A549 (cell line): ENCODE data around the gene TRIM8. TPM values are rescaled to one million over a fixed set of nuclear protein-coding genes. Genes with fewer than 3 reads are reported as not detected.
A peak's percentile ranks its signal among the peaks of the same experiment; 100 is the strongest.

Experiments
- ATAC-seq, 2 experiments: fragments of 200-7000 bp in 1 of 2; fragments of >200 bp in 1 of 2; cut with Nextera tagmentation in 1 of 2; cut with Tn5 transposase in 1 of 2; 3 replicates each; pipeline versions ENCODE4 v1.8.0 to v1.9.1; 2018 to 2020; ENCODE audit warnings: mild to moderate bottlenecking in 1 of 2, moderate library complexity in 1 of 2
- CTCF ChIA-PET: fragments of 300-600 bp; sonication (Branson Sonifier 250); formaldehyde crosslinking; extraction: SDS; loops from one replicate; lab custom pipeline; 2021; ENCODE audit warnings: antibody characterized with exemption, inconsistent platforms; lab: Yijun Ruan, JAX
- POLR2A ChIA-PET: fragments of 350-600 bp; formaldehyde crosslinking; extraction: SDS; loops from one replicate; lab custom pipeline; 2021; ENCODE audit warnings: antibody characterized with exemption, inconsistent platforms; lab: Yijun Ruan, JAX
- DNase-seq, 2 experiments: peaks; one replicate each; pipeline versions ENCODE4 v3.0.0 to v3.0.0-alpha.2; 2011 to 2016; ENCODE audit warnings: low read depth in 1 of 2, low spot score in 1 of 2
- FAIRE-seq: peaks from 2 replicates; lab custom pipeline; 2011; peaks lifted over from hg19 to GRCh38; lab: Jason Lieb, UNC
- H3K27ac ChIP-seq, 2 experiments: fragments of >200 bp; sonication (Bioruptor Twin); formaldehyde crosslinking; 3 replicates each; pipeline ENCODE4 v1.5.1; 2016 to 2017
- H3K4me1 ChIP-seq: fragments of >200 bp; sonication (Bioruptor Twin); formaldehyde crosslinking; 3 replicates; pipeline ENCODE4 v1.6.1; 2016
- H3K4me2 ChIP-seq: fragments of >200 bp; sonication (Bioruptor Twin); formaldehyde crosslinking; 3 replicates; pipeline ENCODE4 v1.6.1; 2016
- H3K4me3 ChIP-seq: fragments of >200 bp; sonication (Bioruptor Twin); formaldehyde crosslinking; 3 replicates; pipeline ENCODE4 v1.5.1; 2016
- H3K9me3 ChIP-seq: fragments of >200 bp; sonication (Bioruptor Twin); formaldehyde crosslinking; 3 replicates; pipeline ENCODE4 v1.6.1; 2016
- ATOH8 ChIP-seq: fragments of 250-450 bp; sonication (Bioruptor Pico); IDR thresholded peaks from 2 replicates; pipeline ENCODE4 v1.5.0; 2020; ENCODE audit warnings: low read depth, mild to moderate bottlenecking, moderate library complexity
- ESRRA ChIP-seq: fragments of 150-350 bp; IDR thresholded peaks from 2 replicates; pipeline ENCODE4 v1.6.1; 2014; ENCODE audit warnings: mild to moderate bottlenecking, low read length, borderline replicate concordance
- GATA3 ChIP-seq: IDR thresholded peaks from 2 replicates; pipeline ENCODE4 v1.6.1; 2012; ENCODE audit warnings: borderline replicate concordance
- NPAS2 ChIP-seq: fragments of 250-450 bp; sonication (Bioruptor Pico); IDR thresholded peaks from 2 replicates; pipeline ENCODE4 v1.8.0; 2022; ENCODE audit warnings: mild to moderate bottlenecking, moderate library complexity, borderline replicate concordance
- NR3C1 ChIP-seq: fragments of >200 bp; sonication (Bioruptor Twin); formaldehyde crosslinking; IDR thresholded peaks from 3 replicates; pipeline ENCODE4 v1.6.1; 2017
- PHF8 ChIP-seq: fragments of 200-600 bp; sonication (generic); IDR thresholded peaks from 2 replicates; pipeline ENCODE4 v1.6.1; 2016; ENCODE audit warnings: low read depth, mild to moderate bottlenecking, antibody characterized with exemption, moderate library complexity, borderline replicate concordance
- POLR2A ChIP-seq: IDR thresholded peaks from 2 replicates; pipeline ENCODE4 v1.6.1; 2012; ENCODE audit warnings: mild to moderate bottlenecking, low read length
- RAD21 ChIP-seq, 2 experiments: fragments of >200 bp in 1 of 2; sonication (Bioruptor Twin) in 1 of 2; formaldehyde crosslinking in 1 of 2; IDR thresholded peaks in 1 of 2; conservative IDR thresholded peaks in 1 of 2; 2 replicates in 1 of 2; 3 replicates in 1 of 2; pipeline ENCODE4 v1.6.1; 2012 to 2018; ENCODE audit warnings: inconsistent platforms in 1 of 2
- RCOR1 ChIP-seq: fragments of 150-350 bp; IDR thresholded peaks from 2 replicates; pipeline ENCODE4 v1.6.1; 2014; ENCODE audit warnings: antibody characterized with exemption, low read length, low read depth
- RFX5 ChIP-seq: fragments of 450-650 bp; IDR thresholded peaks from 2 replicates; pipeline ENCODE4 v1.7.1; 2014; ENCODE audit warnings: antibody characterized with exemption, mild to moderate bottlenecking, moderate library complexity
- RNF2 ChIP-seq: fragments of 200-600 bp; sonication (generic); IDR thresholded peaks from 2 replicates; pipeline ENCODE4 v1.6.1; 2016; ENCODE audit warnings: low read depth, mild to moderate bottlenecking, antibody characterized with exemption, moderate library complexity, borderline replicate concordance
- ZC3H11A ChIP-seq: fragments of 450-650 bp; IDR thresholded peaks from 2 replicates; pipeline ENCODE4 v1.6.1; 2014; ENCODE audit warnings: antibody characterized with exemption, mild to moderate bottlenecking
- WGBS: methylation state at CpG from one replicate; pipeline ENCODE4 v1.1.6; 2017; ENCODE audit errors: missing lambda C conversion rate; 5-methylcytosine and 5-hydroxymethylcytosine counted together
- polyA minus RNA-seq: library from RNA; depleted of rRNA, polyadenylated mRNA; stranded (reverse); fragments of >200 nt; gene quantifications from 2 replicates; pipeline ENCODE4 v1.2.3, GENCODE V29; 2011; rRNA and poly(A)+ RNA removed
- polyA plus RNA-seq, 4 experiments: library from polyadenylated mRNA; depleted of rRNA in 3 of 4; stranded (reverse); fragments of >200 nt; fragmentation: RNase III in 1 of 4; extraction: RNeasy Plus Mini Kit Qiagen cat#74134 plus additional on column Dnase treatment in 1 of 4; gene quantifications; 2 replicates in 3 of 4; 3 replicates in 1 of 4; pipeline ENCODE4 v1.2.3, GENCODE V29; 2011 to 2017
- TF ChIP-seq, protein P1 (sequence below): IDR thresholded peaks from 2 replicates; pipeline ENCODE4 v1.6.1; 2012; ENCODE audit warnings: low read depth, borderline replicate concordance

Gene TRIM8
- polyA plus RNA-seq (2011; rRNA removed), result 26.6 and 32.5 TPM in 2 replicates
- 40.1 and 46.5 TPM in 2 replicates for polyA plus RNA-seq (2012; cell fraction: cytosol; rRNA removed)
- 35.8 and 42.5 TPM in 2 replicates for polyA plus RNA-seq (2012; cell fraction: nucleus; rRNA removed)
- 21.1 to 22.8 TPM (median 21.2 TPM) in 3 replicates for polyA plus RNA-seq (2017; fragmentation: RNase III; extraction: RNeasy Plus Mini Kit Qiagen cat#74134 plus additional on column Dnase treatment)
- polyA minus RNA-seq, result 15.5 and 25.4 TPM in 2 replicates

- TF ChIP-seq POLR2A (peak; percentile 31), ATOH8 (CRISPR knock-in tag) (no peak)
- FAIRE-seq, result no peak
- Histone ChIP-seq H3K4me3 (peak within 1 kb of the TSS; percentile 94), H3K4me1 (peaks cover 10% of the 10 kb centered on the region), H3K9me3 (no peaks in the 10 kb centered on the region), H3K4me2 (peak within 1 kb of the TSS; percentile 99), H3K27ac (peak within 1 kb of the TSS; percentile 98)
- ATAC-seq, result peak; percentile 24 to 26
- CTCF ChIA-PET, result interaction anchor here (0.6 to 3.8 kb wide), 31 partner anchors 9 to 655 kb away, joined by 3 to 38 read pairs (median 4); partner anchors contain the start of genes ACTR1A, ARL3, SFXN2 and SUFU
- POLR2A ChIA-PET, result interaction anchor here (1.0 to 2.5 kb wide), 5 partner anchors 11 to 142 kb away, joined by 3 to 15 read pairs (median 5); partner anchors contain the start of genes ACTR1A, ARL3 and SFXN2
- 0% methylated on average over 7 of the region's 80 CpGs for WGBS
- DNase-seq, result peak; percentile 51 to 61
Observed at GRCh38 chr10:102644066-102644645, at the start of gene TRIM8. TSS of gene TRIM8 (plus strand) at chr10:102644479. CDS start at chr10:102644618, 139 bp downstream.

GRCh38 chr10:102595293-102595692, 49.0 kb upstream of the TRIM8 start:
- ChIA-PET POLR2A (interaction anchor here (1.1 kb wide), 1 partner anchor 12 kb away, joined by 3 read pairs; no protein-coding TSS in a partner anchor), CTCF (interaction anchor here (0.7 to 10.7 kb wide), 19 partner anchors 9 to 366 kb away, joined by 3 to 60 read pairs (median 6); partner anchors contain the start of genes SUFU and TRIM8)
- Histone ChIP-seq H3K4me3 (no peak overlapping the region), H3K9me3 (no peaks in the 10 kb centered on the region), H3K4me2 (no peak overlapping the region), H3K27ac (no peak overlapping the region), H3K4me1 (0 out of 3 replicates have a peak, but pooled peaks cover 3% of the 10 kb centered on the region)
- ATAC-seq (no peak), DNase-seq (no peak), FAIRE-seq (no peak)
- 88% methylated on average over 2 of the region's 2 CpGs for WGBS
- TF ChIP-seq ATOH8 (CRISPR knock-in tag), result no peak
- TF ChIP-seq RCOR1, result no peak
- no peak for TF ChIP-seq ESRRA
- TF ChIP-seq ZC3H11A, result no peak
- no peak for TF ChIP-seq NPAS2 (CRISPR knock-in tag)

- no peak for FAIRE-seq
- ATAC-seq, result peak; percentile 22 to 27; a peak in 3 of 6 replicates
- 73% methylated on average over 4 of the region's 4 CpGs for WGBS
- H3K4me3 ChIP-seq, result no peak overlapping the region
- 0 out of 3 replicates have a peak, but pooled peaks cover 3% of the 10 kb centered on the region for H3K4me1 ChIP-seq
- ChIA-PET POLR2A (interaction anchor here (1.1 to 1.3 kb wide), 2 partner anchors 12 to 46 kb away, joined by 3 to 4 read pairs; no protein-coding TSS in a partner anchor), CTCF (interaction anchor here (0.7 to 10.7 kb wide), 21 partner anchors 9 to 367 kb away, joined by 3 to 60 read pairs (median 6); partner anchors contain the start of gene SUFU)
- H3K27ac ChIP-seq, result peak overlapping the region in 1 of 2 experiments; percentile 38; a peak in 1 of 6 replicates
- H3K9me3 ChIP-seq, result no peaks in the 10 kb centered on the region
- TF ChIP-seq RAD21 (conservative IDR thresholded peaks at IDR 0.05 in 1 of 2, IDR thresholded peaks at IDR 0.05 in 1 of 2) (no peak), PHF8 (no peak), NR3C1 (no peak), GATA3 (no peak), RNF2 (no peak), RFX5 (no peak), ZC3H11A (no peak)
- TF ChIP-seq, protein P1, sequence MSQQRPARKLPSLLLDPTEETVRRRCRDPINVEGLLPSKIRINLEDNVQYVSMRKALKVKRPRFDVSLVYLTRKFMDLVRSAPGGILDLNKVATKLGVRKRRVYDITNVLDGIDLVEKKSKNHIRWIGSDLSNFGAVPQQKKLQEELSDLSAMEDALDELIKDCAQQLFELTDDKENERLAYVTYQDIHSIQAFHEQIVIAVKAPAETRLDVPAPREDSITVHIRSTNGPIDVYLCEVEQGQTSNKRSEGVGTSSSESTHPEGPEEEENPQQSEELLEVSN, result no peak
- DNase-seq, result no peak
- no peak overlapping the region for H3K4me2 ChIP-seq
Observed at GRCh38 chr10:102595897-102596296, 48.4 kb upstream of the TRIM8 start.
